Measurements from ENCODE around the gene HIPK2.

The HIPK2 gene

GRCh38 chr7:139725077-139725476 lies 52.7 kb downstream of the HIPK2 start:
- no peak for DNase-seq
- WGBS (ENCODE audit: extremely low coverage, insufficient coverage, low lambda C conversion rate) = no CpG with 5 or more reads among the region's 6 CpGs

GRCh38 chr7:139722604-139723003 lies 55.2 kb downstream of the HIPK2 start:
- Histone ChIP-seq H4K8ac (ENCODE audit: low read depth, low read length) (no peak overlapping the region), H2AK5ac (ENCODE audit: low read length) (no peak overlapping the region), H3K4ac (ENCODE audit: low read depth, low read length) (no peak overlapping the region), H2BK15ac (replicated peaks; ENCODE audit: low read depth) (no peak overlapping the region), H3K4me2 (ENCODE audit: low read length) (no peak overlapping the region), H3K79me2 (ENCODE audit: control insufficient read depth, insufficient read depth, low read length) (no peaks in the 10 kb centered on the region), H4K5ac (ENCODE audit: low read length) (no peak overlapping the region), H3K4me3 (ENCODE audit: low read length) (no peak overlapping the region), H3K56ac (ENCODE audit: low read length) (no peak overlapping the region), H3K27ac (ENCODE audit: low read depth, low read length) (no peak overlapping the region), H3K27me3 (ENCODE audit: insufficient read depth, low read length, poor library complexity) (no peaks in the 10 kb centered on the region), H3K23ac (ENCODE audit: low read length) (no peak overlapping the region), H3K18ac (ENCODE audit: low read length) (no peak overlapping the region), H2BK120ac (ENCODE audit: low read depth, low read length) (no peak overlapping the region), H3K36me3 (ENCODE audit: control insufficient read depth, insufficient read depth, low read length) (no peaks in the 10 kb centered on the region), H3K79me1 (ENCODE audit: low read length) (no peaks in the 10 kb centered on the region), H3K9ac (ENCODE audit: low read length) (no peak overlapping the region), H3K4me1 (ENCODE audit: control insufficient read depth, low read depth, low read length) (no peaks in the 10 kb centered on the region), H2BK5ac (ENCODE audit: low read length) (no peak overlapping the region)
- no CpG with 5 or more reads among the region's 4 CpGs for WGBS (ENCODE audit: extremely low coverage, insufficient coverage, low lambda C conversion rate)
- no peak for DNase-seq

More at GRCh38 chr7:139725077-139725476, 52.7 kb downstream of the HIPK2 start:
- H3K56ac ChIP-seq (ENCODE audit: low read length) = no peak overlapping the region
- no peak overlapping the region for H3K9ac ChIP-seq (ENCODE audit: low read length)
- no peaks in the 10 kb centered on the region for H3K79me2 ChIP-seq (ENCODE audit: control insufficient read depth, insufficient read depth, low read length)
- H2BK5ac ChIP-seq (ENCODE audit: low read length) = no peak overlapping the region
- H3K4me3 ChIP-seq (ENCODE audit: low read length) = no peak overlapping the region
- H3K4ac ChIP-seq (ENCODE audit: low read depth, low read length) = no peak overlapping the region
- H4K5ac ChIP-seq (ENCODE audit: low read length) = no peak overlapping the region
- H3K18ac ChIP-seq (ENCODE audit: low read length) = no peak overlapping the region
- H4K8ac ChIP-seq (ENCODE audit: low read depth, low read length) = no peak overlapping the region
- H2BK120ac ChIP-seq (ENCODE audit: low read depth, low read length) = no peak overlapping the region
- no peak overlapping the region for H3K27ac ChIP-seq (ENCODE audit: low read depth, low read length)
- H3K79me1 ChIP-seq (ENCODE audit: low read length) = no peaks in the 10 kb centered on the region
- H2AK5ac ChIP-seq (ENCODE audit: low read length) = no peak overlapping the region
- no peak overlapping the region for H3K4me2 ChIP-seq (ENCODE audit: low read length)
- H2BK15ac ChIP-seq (replicated peaks; ENCODE audit: low read depth) = no peak overlapping the region
- no peaks in the 10 kb centered on the region for H3K4me1 ChIP-seq (ENCODE audit: control insufficient read depth, low read depth, low read length)
- H3K36me3 ChIP-seq (ENCODE audit: control insufficient read depth, insufficient read depth, low read length) = no peaks in the 10 kb centered on the region
- no peaks in the 10 kb centered on the region for H3K27me3 ChIP-seq (ENCODE audit: insufficient read depth, low read length, poor library complexity)
- H3K23ac ChIP-seq (ENCODE audit: low read length) = no peak overlapping the region

- no CpG with 5 or more reads among the region's 2 CpGs for WGBS (ENCODE audit: extremely low coverage, insufficient coverage, low lambda C conversion rate)
- H3K27me3 ChIP-seq (ENCODE audit: insufficient read depth, low read length, poor library complexity) = no peaks in the 10 kb centered on the region
Measured at GRCh38 chr7:139721821-139722220, 56.0 kb downstream of the HIPK2 start.

GRCh38 chr7:139721417-139721816 lies 56.4 kb downstream of the HIPK2 start:
- Histone ChIP-seq H2BK120ac (ENCODE audit: low read depth, low read length) (no peak overlapping the region), H3K27me3 (ENCODE audit: insufficient read depth, low read length, poor library complexity) (no peaks in the 10 kb centered on the region), H4K5ac (ENCODE audit: low read length) (no peak overlapping the region), H2AK5ac (ENCODE audit: low read length) (no peak overlapping the region), H3K4ac (ENCODE audit: low read depth, low read length) (no peak overlapping the region), H3K4me3 (ENCODE audit: low read length) (no peak overlapping the region), H3K56ac (ENCODE audit: low read length) (no peak overlapping the region), H3K4me1 (ENCODE audit: control insufficient read depth, low read depth, low read length) (no peaks in the 10 kb centered on the region), H2BK15ac (replicated peaks; ENCODE audit: low read depth) (no peak overlapping the region), H3K27ac (ENCODE audit: low read depth, low read length) (no peak overlapping the region), H3K79me2 (ENCODE audit: control insufficient read depth, insufficient read depth, low read length) (no peaks in the 10 kb centered on the region), H3K23ac (ENCODE audit: low read length) (no peak overlapping the region), H3K36me3 (ENCODE audit: control insufficient read depth, insufficient read depth, low read length) (no peaks in the 10 kb centered on the region), H3K18ac (ENCODE audit: low read length) (no peak overlapping the region), H2BK5ac (ENCODE audit: low read length) (no peak overlapping the region), H4K8ac (ENCODE audit: low read depth, low read length) (no peak overlapping the region), H3K4me2 (ENCODE audit: low read length) (no peak overlapping the region), H3K79me1 (ENCODE audit: low read length) (no peaks in the 10 kb centered on the region), H3K9ac (ENCODE audit: low read length) (no peak overlapping the region)
- no CpG with 5 or more reads among the region's 4 CpGs for WGBS (ENCODE audit: extremely low coverage, insufficient coverage, low lambda C conversion rate)
- DNase-seq = no peak

More at GRCh38 chr7:139721821-139722220, 56.0 kb downstream of the HIPK2 start:
- H3K4me1 ChIP-seq (ENCODE audit: control insufficient read depth, low read depth, low read length) = no peaks in the 10 kb centered on the region
- H4K5ac ChIP-seq (ENCODE audit: low read length) = no peak overlapping the region
- no peak overlapping the region for H3K9ac ChIP-seq (ENCODE audit: low read length)
- no peaks in the 10 kb centered on the region for H3K79me1 ChIP-seq (ENCODE audit: low read length)
- H2BK15ac ChIP-seq (replicated peaks; ENCODE audit: low read depth) = no peak overlapping the region
- no peaks in the 10 kb centered on the region for H3K79me2 ChIP-seq (ENCODE audit: control insufficient read depth, insufficient read depth, low read length)
- H3K23ac ChIP-seq (ENCODE audit: low read length) = no peak overlapping the region
- no peak overlapping the region for H4K8ac ChIP-seq (ENCODE audit: low read depth, low read length)
- H2BK5ac ChIP-seq (ENCODE audit: low read length) = no peak overlapping the region
- no peak overlapping the region for H3K56ac ChIP-seq (ENCODE audit: low read length)
- no peak overlapping the region for H3K18ac ChIP-seq (ENCODE audit: low read length)
- no peak overlapping the region for H3K4me2 ChIP-seq (ENCODE audit: low read length)
- H3K27ac ChIP-seq (ENCODE audit: low read depth, low read length) = no peak overlapping the region
- H3K4me3 ChIP-seq (ENCODE audit: low read length) = no peak overlapping the region
- no peak overlapping the region for H2AK5ac ChIP-seq (ENCODE audit: low read length)
- DNase-seq = no peak
- H3K36me3 ChIP-seq (ENCODE audit: control insufficient read depth, insufficient read depth, low read length) = no peaks in the 10 kb centered on the region
- no peak overlapping the region for H2BK120ac ChIP-seq (ENCODE audit: low read depth, low read length)
- no peak overlapping the region for H3K4ac ChIP-seq (ENCODE audit: low read depth, low read length)

- DNase-seq = no peak
- Histone ChIP-seq H3K79me2 (ENCODE audit: control insufficient read depth, insufficient read depth, low read length) (no peaks in the 10 kb centered on the region), H3K27ac (ENCODE audit: low read depth, low read length) (no peak overlapping the region), H3K18ac (ENCODE audit: low read length) (no peak overlapping the region), H3K79me1 (ENCODE audit: low read length) (no peaks in the 10 kb centered on the region), H3K23ac (ENCODE audit: low read length) (no peak overlapping the region), H2BK120ac (ENCODE audit: low read depth, low read length) (no peak overlapping the region), H2BK5ac (ENCODE audit: low read length) (no peak overlapping the region), H2BK15ac (replicated peaks; ENCODE audit: low read depth) (no peak overlapping the region), H3K4ac (ENCODE audit: low read depth, low read length) (no peak overlapping the region), H3K36me3 (ENCODE audit: control insufficient read depth, insufficient read depth, low read length) (no peaks in the 10 kb centered on the region), H3K4me1 (ENCODE audit: control insufficient read depth, low read depth, low read length) (no peaks in the 10 kb centered on the region), H4K5ac (ENCODE audit: low read length) (no peak overlapping the region), H4K8ac (ENCODE audit: low read depth, low read length) (no peak overlapping the region), H3K4me2 (ENCODE audit: low read length) (no peak overlapping the region), H3K9ac (ENCODE audit: low read length) (no peak overlapping the region), H3K56ac (ENCODE audit: low read length) (no peak overlapping the region), H3K27me3 (ENCODE audit: insufficient read depth, low read length, poor library complexity) (no peaks in the 10 kb centered on the region), H2AK5ac (ENCODE audit: low read length) (no peak overlapping the region), H3K4me3 (ENCODE audit: low read length) (no peak overlapping the region)
- WGBS (ENCODE audit: extremely low coverage, insufficient coverage, low lambda C conversion rate) = no CpG with 5 or more reads among the region's 12 CpGs
Measured at GRCh38 chr7:139720705-139721231, 57.0 kb downstream of the HIPK2 start.

- H3K36me3 ChIP-seq (ENCODE audit: control insufficient read depth, insufficient read depth, low read length) = no peaks in the 10 kb centered on the region
- H2BK5ac ChIP-seq (ENCODE audit: low read length) = no peak overlapping the region
- H3K4ac ChIP-seq (ENCODE audit: low read depth, low read length) = no peak overlapping the region
- no peak overlapping the region for H3K27ac ChIP-seq (ENCODE audit: low read depth, low read length)
- H4K8ac ChIP-seq (ENCODE audit: low read depth, low read length) = no peak overlapping the region
- H2AK5ac ChIP-seq (ENCODE audit: low read length) = no peak overlapping the region
- H2BK15ac ChIP-seq (replicated peaks; ENCODE audit: low read depth) = no peak overlapping the region
- H3K79me1 ChIP-seq (ENCODE audit: low read length) = no peaks in the 10 kb centered on the region
- no peak overlapping the region for H3K4me3 ChIP-seq (ENCODE audit: low read length)
- no peak overlapping the region for H2BK120ac ChIP-seq (ENCODE audit: low read depth, low read length)
- H3K9ac ChIP-seq (ENCODE audit: low read length) = no peak overlapping the region
- H4K5ac ChIP-seq (ENCODE audit: low read length) = no peak overlapping the region
- no peak overlapping the region for H3K4me2 ChIP-seq (ENCODE audit: low read length)
- WGBS (ENCODE audit: extremely low coverage, insufficient coverage, low lambda C conversion rate) = no CpG with 5 or more reads among the region's 6 CpGs
- no peaks in the 10 kb centered on the region for H3K79me2 ChIP-seq (ENCODE audit: control insufficient read depth, insufficient read depth, low read length)
- H3K56ac ChIP-seq (ENCODE audit: low read length) = no peak overlapping the region
- H3K18ac ChIP-seq (ENCODE audit: low read length) = no peak overlapping the region
- no peaks in the 10 kb centered on the region for H3K4me1 ChIP-seq (ENCODE audit: control insufficient read depth, low read depth, low read length)
- H3K23ac ChIP-seq (ENCODE audit: low read length) = no peak overlapping the region
- no peak for DNase-seq
- H3K27me3 ChIP-seq (ENCODE audit: insufficient read depth, low read length, poor library complexity) = no peaks in the 10 kb centered on the region
Measured at GRCh38 chr7:139720186-139720585, 57.6 kb downstream of the HIPK2 start.
